Testis (tissue), 2 donors: ENCODE results near the gene ATL3.

Experiments
- CTCF ChIP-seq, 3 experiments: fragments of 450-650 bp in 2 of 3; fragments of 200-600 bp in 1 of 3; sonication (generic) in 1 of 3; IDR thresholded peaks; one replicate each; pipeline ENCODE4 v1.5.1; 2016 to 2019; ENCODE audit warnings: antibody characterized with exemption in 3 of 3, mild to moderate bottlenecking in 2 of 3, moderate library complexity in 1 of 3
- POLR2A ChIP-seq: fragments of 450-650 bp; IDR thresholded peaks from one replicate; pipeline ENCODE4 v1.6.1; 2017; ENCODE audit warnings: antibody characterized with exemption, mild to moderate bottlenecking, moderate library complexity

GRCh38 chr11:63672156-63672463 is 934 bp upstream of the ATL3 start:
- TF ChIP-seq CTCF (IDR thresholded peaks at IDR 0.05) (no peak), POLR2A (no peak)
